RCC 7860 (cell line): ENCODE data around the gene AXIN2.
A peak's percentile ranks its signal among the peaks of the same experiment; 100 is the strongest.

Source experiments
- DNase-seq: peaks from one replicate; pipeline ENCODE4 v3.0.0-alpha.2; 2015; ENCODE audit warnings: low spot score
- FAIRE-seq: peaks from 2 replicates; lab custom pipeline; 2012; peaks lifted over from hg19 to GRCh38; lab: Jason Lieb, UNC

The AXIN2 gene

DNA sequence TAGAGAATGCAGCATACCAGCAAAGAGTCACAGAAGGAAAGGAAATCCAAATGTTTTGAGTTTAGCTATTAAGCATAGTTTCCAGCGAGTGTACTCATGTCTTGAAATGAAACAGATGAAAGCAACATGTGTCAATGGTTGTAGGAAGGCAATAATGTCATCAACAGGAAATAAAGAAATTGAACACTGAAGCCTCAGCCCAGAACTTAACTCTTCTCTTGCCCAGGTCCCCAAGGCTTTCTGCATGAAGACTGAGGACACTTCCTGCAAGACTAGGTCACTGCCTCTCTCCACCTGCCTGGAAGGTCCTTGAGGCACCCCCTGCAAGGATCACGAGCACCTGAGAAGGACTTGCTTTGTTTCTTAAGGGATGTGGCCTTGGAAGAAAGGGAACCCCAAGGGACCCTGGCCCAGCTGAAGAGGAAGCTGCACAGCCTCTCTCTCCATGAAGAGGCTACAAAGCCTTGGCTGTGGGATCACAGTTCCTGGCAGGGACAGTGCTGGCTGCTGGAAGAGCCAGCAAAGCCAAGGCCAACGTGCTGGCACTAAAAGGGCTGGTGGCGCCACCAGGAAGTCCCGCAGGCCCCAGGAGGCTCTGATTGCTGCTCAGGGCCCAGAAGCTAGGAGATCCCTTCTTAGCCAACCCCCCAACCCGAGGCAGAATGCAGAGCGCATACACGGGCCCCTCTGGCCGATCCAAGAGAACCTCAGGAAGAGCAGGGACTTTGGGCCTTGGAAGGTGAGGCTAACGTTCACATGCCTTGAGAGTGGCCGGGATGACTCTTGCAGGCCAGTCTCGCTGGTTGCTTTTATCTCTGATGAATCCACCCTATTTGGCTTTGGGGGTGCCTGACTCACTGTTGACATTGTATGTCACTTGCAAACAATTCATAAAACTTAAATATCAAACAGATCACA, 23.4 kb upstream of the AXIN2 start:
- DNase-seq (no peak), FAIRE-seq (no peak)

DNA sequence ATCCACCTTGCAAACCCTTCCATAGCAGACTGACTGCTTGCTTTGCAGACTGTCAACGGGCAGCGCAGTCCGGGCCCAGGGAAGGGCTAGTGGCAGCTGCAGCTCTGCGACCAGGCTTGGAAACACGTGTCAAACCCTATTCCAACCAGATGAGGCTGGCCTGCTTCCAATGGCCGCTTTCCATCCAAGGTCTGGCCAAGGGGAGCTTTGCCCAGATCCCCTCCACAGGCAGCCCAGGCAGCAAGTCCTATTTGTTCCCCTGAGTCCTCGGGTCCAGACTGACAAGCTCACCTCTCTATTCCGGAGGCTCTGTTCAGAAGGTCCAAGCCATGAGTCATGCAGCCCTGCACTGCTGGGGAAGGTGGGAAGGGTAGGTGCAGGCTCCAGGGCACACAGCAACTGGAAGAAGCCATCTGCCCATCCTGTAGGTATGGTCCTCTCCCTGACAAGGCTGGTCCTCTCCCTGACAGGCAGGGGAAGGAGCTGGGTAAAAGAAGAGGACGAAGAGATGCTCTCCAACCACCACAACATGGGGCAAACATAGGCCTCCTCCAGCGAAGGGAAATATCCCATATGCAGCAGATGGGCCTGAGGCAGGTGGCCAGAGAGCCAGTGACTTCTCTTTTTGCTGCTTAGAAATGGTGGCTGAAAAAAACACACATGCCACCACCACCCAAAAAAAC, 22.6 kb upstream of the AXIN2 start:
- no peak for FAIRE-seq
- DNase-seq = no peak

GRCh38 chr17:65576939-65577338, 15.5 kb upstream of the AXIN2 start:
- no peak for FAIRE-seq

DNA sequence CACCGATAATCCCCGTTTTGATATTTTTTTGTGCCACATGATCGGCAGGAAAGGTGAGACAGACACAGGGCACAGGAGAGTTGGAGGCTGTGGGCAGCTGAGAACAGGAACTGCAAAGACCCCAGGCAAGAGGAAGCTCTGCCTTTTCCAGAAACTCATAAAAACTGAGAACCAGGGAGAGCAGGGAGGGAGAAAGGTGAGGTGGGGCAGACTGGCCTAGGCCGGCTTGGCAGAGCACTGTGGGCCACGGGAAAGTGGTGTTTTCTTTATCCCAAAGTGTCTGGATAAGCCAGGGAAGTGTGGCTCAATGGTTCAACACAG, 11.8 kb upstream of the AXIN2 start:
- FAIRE-seq (no peak), DNase-seq (no peak)

More at GRCh38 chr17:65576939-65577338, 15.5 kb upstream of the AXIN2 start:
- DNase-seq = no peak

DNA sequence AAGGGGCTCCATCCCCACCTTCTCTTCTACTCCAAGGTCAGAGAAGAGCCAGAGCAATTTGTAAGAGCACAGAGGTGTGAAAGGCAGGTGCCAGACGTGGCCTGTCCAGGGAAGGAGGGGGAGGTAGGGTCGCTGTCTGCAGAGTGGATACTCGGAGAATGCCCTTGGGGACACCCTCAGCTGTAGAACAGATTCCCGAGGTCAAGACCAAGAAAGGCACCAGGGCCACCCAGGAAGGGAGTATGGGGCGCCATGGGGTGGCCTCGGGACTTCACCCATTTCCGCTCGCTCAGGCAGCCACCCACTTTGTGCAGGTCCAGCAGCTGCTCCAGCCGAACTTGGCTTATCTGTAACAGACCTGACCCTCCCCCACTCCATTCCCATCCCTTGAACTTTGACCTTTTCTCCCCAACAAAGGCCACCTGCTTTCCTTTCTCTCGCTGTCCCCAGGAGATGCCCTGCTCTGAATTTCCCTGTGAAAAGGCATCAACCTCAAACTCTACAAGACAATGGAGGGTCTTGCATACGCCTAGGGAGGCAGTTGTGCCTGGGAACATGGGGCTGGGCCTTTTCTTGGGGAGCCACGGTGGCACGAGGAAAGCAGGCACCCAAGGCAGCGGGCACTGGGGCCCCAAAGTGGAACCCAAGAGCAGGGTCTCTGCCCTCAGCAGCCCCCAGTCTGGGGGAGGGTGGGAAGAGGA, 11.3 kb upstream of the AXIN2 start:
- DNase-seq (no peak), FAIRE-seq (no peak)

- DNase-seq = no peak
- FAIRE-seq = no peak
These were observed 10.7 kb upstream of the AXIN2 start for GRCh38 chr17:65572186-65572580.

GRCh38 chr17:65568918-65569317, 7.5 kb upstream of the AXIN2 start:
- FAIRE-seq = no peak

GRCh38 chr17:65567566-65567965, 6.1 kb upstream of the AXIN2 start:
- no peak for FAIRE-seq
- no peak for DNase-seq

More at GRCh38 chr17:65568918-65569317, 7.5 kb upstream of the AXIN2 start:
- no peak for DNase-seq

DNA sequence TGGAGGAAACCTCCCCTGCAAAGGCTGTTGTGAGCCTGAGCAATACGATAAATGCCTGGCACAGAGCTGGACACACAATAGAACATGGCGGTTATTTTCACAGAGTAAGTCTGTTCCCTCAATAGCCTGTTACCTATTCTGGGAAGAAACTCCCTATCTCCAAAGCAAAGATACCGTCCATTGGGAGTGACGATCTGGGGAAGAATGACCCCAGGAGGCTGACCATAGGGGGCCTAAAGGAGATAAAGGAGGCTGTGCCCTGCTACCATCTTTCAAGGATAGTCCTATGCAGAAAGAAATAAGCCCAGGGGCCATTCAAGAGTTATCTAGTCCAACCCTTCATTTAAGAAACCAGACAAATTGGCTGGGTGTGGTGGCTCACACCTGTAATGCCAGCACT, 4.1 kb upstream of the AXIN2 start:
- no peak for FAIRE-seq

DNA sequence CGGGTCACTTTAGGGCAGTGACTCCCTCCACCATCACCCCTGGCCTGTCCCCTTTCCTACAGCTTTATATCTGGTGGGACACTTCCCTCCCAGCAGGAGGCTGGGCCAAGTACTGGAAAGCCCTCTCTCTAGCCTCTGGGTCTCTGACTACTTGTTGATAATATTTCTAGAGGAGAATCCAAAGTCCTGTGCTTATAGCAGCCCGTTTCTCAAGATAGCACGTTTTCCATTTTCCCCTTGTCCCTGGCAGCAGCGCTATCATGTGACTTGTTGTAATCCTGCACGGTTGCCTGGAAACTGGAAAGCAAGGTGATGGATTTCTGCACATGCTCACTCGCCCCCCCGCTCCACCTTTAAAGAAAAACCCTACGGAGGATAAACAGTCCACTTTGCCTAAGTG, 3.3 kb upstream of the AXIN2 start:
- DNase-seq (no peak), FAIRE-seq (no peak)

More for the DNA sequence above, 4.1 kb upstream of the AXIN2 start:
- no peak for DNase-seq

GRCh38 chr17:65562206-65562531, 721 bp upstream of the AXIN2 start:
- no peak for FAIRE-seq

DNA sequence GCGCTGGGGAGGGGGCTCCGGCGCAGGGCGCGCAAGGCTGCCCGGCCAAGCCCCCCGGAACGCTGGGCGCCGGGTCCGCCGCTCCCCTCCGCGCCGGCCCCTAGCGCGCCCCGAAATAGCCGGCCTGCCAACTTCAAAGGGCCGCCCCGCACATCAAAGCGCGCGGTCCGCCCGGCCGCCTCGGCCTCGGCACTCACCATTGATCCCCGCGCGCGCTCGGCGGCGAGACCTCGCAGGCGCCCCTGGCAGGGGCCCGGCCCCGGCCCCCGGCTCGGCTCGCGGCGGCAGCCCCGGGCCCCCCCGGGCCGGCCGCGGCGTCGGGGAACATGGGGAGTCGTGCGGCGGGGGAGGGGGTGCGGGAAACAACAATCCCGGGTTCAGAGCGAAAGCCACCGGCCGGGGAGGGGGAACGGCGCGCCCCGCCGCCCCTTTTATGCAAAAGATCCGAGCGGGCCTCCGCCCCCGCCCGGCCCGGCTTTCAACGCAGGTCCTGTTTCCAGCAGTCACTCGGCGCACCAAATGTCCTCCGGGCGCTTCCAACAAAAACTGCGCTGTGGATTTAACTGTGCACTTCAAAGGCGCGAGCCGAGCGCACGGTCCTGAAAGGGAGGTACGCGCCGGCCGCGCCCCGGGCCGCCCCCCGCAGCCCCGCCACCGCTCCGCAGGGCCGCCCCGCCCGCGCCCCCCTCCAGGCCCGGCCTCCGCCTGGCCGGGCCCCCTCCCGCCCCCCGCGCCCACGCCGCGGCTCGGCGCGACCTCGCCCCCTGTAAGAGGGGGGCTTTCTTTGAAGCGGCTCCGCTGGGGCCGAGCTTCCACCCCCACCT, 608 bp downstream of the AXIN2 start:
- peak; percentile 33 for DNase-seq
- FAIRE-seq = no peak

More at GRCh38 chr17:65562206-65562531, 721 bp upstream of the AXIN2 start:
- DNase-seq = no peak

DNA sequence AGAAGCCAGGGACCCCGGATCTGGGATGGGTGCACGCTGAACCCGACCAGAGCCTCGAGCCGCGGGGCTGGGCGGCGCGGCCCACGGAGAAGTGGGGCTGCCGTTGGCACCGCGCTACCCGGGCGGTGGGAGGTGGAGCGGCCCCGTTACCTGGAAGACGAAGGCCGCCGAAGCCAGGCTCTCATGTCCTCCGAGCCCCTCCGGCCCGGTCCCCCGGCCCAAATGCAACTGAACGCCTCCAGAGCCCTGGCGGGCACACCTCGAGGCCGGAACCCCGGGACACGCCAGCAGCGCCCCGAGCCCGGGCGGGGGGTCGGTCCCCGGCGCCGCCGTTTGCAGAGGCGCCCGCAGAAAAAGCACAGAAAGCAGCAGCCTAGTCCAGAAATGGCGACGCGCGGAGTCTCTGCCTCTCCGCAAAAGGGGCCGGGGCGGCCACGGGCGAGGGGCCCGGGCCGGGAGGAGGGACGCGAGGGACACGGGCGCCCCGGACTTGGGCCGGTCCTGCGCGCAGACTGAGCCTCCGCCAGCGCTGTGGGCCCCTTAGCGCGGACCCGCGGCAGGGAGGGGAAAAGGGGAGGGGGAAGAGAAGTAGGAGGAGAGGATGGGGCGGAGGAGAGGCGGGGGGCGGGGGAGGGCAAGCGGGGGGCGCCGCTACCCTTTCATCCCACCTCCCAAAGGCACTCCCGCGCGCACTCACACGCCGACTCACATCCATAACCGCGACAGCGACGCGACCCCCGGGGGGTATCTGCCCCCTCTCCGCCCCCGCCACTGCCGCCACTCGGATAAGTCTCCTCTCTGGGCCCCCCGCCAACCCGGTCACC, 1.4 kb downstream of the AXIN2 start:
- FAIRE-seq = no peak
- DNase-seq = no peak

- no peak for FAIRE-seq
- no peak for DNase-seq
These were observed 2.0 kb downstream of the AXIN2 start for GRCh38 chr17:65559461-65559803.

DNA sequence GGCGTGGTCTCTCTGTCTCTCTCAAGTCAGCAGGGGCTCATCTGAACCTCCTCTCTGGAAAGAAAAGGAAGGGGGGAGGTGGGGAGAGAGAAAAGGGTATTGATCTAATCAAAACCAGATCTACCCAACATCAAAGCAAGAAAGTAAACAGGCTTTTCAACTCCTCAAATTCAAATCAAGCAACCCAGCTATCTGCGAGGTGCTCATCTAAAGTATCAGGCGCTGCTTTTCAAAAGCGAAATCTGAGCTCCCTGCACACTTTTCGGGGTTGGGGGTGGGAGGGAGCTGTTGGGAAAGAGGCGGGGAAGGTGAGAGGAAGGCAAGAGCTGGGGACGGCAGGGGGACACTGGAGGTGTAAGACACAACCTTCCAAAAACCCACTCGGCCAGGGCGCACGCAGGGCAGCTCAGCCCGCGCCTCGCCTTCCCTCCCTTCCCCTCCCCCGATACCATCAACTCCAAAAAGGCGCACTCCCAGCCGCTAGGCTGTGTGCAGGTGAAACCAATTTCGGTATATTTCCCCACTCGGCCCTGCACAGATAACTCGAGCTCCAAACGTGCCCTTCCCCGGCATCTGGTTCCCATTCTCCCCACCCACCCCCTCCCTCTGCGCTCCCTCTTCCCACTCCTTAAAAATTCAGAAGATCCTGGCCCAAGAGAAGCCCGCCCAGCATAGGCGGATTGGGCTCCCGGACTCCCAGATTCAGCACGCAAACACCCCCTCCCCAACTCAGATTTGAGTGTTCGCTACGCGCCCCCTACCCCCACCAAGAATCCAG, 2.6 kb downstream of the AXIN2 start:
- FAIRE-seq = no peak
- no peak for DNase-seq

GRCh38 chr17:65558311-65558682, 3.2 kb downstream of the AXIN2 start:
- DNase-seq (no peak), FAIRE-seq (no peak)

DNA sequence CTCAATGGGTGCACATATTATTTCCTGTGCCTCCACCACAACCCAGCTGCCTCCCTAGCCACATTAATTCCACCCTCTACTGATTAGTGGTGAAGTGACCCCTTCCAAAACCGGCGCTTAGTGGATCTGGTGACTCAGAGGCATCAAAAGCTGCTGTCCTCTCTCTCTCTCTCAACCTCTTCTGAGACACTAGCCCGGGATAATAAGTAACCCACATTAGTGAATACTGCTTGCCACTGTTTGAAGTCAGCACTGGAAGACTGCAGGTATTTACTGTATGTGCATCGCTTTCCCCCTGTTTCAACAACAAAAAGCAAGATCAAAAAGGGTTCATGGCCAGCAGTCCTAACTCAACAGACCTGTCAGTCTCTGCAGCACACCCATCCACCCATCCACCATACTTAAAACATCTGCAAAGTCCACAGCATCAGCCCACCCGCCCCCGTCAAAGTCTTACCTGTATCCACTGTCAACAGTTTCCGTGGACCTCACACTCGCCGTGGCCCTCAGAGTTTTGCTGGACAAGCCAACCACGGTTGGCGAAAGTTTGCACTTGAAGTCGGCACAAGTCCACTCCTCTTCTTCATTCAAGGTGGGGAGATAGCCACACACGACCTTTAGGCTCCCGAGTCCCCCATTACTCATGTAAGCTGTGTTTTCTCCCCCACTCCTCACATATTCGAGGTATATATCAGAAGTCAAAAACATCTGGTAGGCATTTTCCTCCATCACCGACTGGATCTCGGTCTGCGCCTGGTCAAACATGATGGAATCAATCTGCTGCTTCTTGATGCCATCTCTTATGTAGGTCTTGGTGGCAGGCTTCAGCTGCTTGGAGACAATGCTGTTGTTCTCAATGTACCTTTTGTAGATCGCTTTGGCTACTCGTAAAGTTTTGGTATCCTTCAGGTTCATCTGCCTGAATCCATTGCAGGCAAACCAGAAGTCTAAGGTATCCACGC, 3.8 kb downstream of the AXIN2 start:
- DNase-seq = peak; percentile 86
- peak; percentile 95 for FAIRE-seq

- no peak for DNase-seq
- FAIRE-seq = no peak
These were observed 4.5 kb downstream of the AXIN2 start for GRCh38 chr17:65556910-65557348.
